ENCODE measurements around the gene NFATC1.
A peak's percentile ranks its signal among the peaks of the same experiment; 100 is the strongest.
"Not testable (repeated sequence)": the region's sequence is repeated elsewhere in the genome, so short reads cannot be mapped to it uniquely, and the experiment has no call there.

The NFATC1 gene

DNA sequence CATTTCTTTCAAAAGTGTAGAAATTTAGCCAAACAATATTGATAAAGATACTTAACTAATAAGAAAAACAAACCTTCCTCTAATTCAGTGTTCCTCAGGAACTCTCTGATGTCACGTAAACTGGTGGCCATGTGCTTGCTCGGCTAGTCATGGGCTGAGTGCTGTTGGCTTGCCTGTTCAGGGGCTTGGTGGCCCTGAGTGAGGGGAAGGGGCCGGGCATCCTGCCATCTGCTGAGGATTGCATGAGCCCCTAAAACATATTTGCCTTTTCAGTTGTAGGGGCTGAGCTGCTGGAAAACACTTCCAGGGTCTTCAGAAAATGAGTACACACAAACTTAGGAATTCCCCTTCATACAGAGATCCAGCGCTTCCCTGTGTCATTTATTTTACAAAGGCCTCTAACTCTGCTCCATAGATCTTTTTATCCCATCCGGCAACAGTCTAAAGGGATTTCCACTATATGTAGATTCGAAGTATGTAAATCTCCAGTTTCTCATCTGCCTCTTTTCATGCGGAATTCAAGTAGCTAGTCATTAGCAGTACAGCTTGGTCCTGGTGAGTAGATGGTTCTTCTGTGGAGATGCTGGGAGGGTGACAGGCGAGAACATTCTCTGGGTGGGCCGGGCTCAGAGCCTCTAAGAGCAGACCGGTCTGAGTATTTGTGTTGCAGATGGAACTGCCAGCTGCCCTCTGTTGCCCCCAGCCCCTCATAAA, 20.1 kb upstream of the NFATC1 start:
- no peak for DNase-seq

DNA sequence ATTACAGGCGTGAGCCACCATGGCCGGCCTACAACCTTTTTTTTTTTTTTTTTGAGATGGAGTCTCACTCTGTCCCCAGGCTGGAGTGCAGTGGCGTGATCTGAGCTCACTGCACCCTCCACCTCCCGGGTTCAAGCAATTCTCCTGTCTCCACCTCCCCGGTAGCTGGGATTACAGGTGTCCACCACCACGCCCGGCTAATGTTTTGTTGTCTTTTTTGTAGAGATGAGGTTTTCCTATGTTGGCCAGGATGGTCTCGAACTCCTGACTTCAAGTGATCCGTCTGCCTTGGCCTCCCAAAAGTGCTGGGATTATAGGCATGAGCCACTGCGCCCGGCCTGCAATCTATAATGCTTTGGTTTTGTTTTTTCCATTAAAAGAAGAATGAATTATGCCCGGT, 19.1 kb upstream of the NFATC1 start:
- not testable (repeated sequence) for DNase-seq

DNA sequence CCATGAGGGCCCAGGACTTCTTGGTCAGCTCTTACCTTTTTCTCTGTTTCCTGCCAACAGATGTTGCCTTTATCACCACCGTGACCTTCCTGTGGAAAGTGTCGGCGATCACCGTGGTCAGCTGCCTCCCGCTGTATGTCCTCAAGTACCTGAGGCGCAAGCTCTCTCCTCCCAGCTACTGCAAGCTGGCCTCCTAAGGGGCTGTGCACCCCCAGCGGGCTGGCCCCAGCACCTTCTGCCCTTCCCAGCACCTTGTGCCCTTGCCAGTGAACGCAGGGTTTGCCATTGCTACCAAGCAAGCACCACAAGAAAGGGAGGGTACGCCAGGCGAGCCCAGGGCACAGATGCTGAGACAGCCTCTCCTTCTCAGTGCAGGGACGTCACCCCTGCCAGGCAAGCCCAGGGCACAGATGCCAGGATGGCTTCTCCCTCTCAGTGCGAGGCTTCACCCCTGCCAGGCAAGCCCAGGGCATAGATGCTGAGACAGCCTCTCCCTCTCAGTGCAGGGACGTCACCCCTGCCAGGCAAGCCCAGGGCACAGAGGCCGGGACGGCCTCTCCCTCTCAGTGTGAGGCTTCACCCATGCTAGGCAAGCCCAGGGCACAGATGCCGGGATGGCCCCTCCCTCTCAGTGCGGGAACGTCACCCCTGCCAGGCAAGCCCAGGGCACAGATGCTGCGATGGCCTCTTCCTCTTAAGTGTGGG, 18.4 kb upstream of the NFATC1 start:
- no peak for DNase-seq

DNA sequence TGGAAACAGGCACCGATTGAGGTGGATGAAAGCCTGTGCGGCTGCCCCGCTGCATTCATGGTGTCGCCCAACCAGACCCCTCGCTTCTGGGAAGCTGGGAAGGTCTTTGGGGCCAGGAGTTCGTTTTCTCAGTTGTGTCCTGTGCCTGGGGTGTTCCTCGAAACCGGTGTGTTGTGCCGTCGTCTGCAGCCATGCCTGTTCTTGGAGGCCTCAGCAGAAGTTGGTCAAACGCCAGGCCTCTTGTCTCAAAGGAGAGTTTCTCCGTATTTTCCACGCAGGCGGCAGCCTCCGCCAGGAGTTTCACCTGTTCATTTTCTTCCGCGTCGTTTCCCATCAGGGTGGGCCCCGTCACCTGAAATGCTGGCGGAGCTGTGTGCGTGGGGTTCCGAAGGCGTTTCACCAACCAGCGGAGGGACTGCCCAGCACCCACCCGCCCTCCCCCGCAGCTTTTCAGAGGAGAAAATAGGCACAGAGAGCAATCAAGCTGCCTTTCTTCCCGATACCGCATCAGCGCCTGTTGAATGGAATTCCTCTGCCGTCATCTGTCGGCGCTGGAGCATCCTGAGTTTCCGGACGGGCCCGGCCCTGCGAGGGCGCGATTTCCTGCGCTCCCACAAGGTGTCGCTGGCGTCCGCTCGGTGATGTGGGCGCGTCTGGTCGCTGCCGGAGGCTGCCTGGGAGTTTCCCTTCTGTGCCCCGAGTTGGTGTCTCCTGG, 17.0 kb upstream of the NFATC1 start:
- DNase-seq, result peak; percentile 70

DNA sequence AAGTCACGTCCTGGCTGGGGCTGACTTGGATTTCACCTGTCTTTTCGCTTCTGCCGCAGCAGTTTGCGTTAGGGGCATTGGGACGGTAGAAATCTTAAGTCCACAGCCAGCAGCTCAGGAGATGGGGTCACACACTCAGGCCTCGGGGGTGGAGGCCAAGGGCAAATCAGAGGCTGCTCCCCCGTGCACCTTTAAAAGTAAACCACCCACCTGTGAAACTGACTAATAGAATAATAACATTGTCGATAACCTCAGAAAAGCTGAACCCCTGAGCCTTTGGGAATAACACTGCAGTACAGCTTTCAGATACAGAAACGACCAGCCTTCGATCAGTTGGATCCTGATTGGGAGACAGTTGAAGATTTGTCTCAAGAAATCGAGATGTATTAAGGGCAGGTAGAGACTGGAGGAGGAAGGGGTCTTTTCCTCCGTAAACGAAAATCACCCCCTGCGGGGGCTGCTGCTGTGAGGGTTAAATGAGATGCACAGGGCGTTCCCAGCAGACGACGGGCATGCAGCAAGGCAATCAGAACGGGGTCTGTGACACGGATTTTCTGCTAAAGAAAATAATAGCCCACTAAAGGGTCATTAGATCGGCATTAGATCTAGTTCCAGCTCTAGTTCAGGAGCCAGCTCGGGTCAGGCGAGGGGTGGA, 16.4 kb upstream of the NFATC1 start:
- DNase-seq, result no peak

DNA sequence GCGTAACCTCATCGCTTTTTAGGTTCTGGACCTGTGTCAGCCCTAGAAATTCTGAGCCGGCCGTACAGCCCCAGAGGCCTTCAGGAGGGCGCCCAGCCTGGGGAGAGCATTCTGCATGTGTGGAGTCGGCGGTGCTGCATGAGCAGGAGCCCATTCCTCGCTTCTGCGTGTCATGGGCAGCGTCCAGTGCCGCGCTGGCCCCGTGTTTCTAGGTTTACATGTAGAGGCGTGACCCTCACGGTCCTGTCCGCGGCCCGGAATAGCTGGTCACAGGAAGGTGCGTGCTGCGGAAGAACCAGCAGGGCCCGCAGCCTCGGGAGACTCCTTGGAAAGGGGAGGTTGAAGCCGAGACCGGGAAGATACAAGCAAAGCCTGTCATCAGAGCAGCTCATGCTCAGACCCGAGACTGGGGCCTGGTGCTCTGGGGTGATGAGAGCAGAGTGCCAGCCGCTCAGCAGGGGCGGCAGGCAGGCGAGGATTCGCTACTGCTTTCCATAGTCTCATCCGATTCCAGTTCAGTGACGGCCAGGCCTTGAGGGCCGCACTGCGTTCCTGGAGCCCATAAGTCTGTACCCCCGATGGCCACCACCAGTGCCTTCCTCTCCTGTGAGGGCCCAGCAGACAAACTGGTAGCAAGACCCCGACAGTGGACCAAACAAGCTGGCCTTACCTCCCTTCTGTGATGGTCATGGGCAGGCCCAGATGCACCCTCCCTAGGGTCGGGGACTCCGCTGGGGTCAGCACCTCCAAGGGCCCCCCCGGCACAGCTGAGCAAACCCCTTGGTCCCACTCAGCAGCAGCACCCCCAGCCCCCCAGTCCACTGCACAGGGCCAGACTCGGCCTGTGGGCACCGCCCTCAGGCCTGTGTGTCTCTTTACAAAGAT, 15.6 kb upstream of the NFATC1 start:
- DNase-seq, result no peak

DNA sequence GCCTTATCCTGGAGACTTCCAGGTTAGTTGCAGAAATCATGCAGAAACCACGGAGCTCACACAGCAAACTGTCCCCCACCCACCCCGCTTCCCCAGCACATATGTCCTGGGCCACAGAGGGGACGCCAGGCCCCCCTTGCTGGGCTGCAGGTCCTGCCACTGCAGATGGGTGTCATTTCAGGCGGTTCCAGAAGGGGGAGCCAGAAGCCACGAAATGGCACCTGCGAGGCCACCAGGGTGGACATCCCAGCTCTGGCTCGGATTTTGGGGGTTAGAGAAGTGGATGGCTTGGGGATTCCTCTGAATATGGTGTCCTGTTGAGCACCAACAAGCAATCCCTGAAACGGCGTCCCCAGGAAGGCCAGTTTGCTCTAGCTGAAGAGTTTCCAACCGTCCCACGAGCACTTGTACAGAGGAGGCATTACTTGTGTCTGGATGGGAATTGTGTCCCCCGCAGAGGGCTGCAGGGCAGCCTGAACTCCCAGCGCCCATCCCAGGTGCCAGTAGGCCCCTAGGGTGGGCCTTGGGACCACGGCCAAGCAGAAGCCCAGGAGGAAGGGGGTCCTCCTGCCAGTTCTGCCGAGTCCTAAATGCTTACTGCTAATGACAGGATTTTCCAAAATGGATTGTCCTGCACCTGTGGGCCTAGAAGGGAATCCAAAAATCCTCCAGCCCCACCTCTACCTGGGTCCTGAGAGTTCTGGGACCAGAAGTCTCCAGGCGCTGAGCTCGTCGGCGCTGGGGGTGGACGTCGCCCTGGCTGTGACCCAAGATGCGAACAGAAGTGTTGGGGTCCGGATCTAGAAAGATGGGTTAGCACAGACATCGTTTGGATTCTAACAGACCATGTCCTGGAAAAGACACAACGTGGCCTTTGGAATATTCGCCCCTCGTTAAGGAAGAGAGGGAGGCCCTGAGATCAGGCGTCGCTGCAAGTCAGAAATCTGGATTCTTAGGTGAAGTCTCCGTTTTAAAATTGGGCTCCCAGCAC, 14.6 kb upstream of the NFATC1 start:
- peak; percentile 56 for DNase-seq

DNA sequence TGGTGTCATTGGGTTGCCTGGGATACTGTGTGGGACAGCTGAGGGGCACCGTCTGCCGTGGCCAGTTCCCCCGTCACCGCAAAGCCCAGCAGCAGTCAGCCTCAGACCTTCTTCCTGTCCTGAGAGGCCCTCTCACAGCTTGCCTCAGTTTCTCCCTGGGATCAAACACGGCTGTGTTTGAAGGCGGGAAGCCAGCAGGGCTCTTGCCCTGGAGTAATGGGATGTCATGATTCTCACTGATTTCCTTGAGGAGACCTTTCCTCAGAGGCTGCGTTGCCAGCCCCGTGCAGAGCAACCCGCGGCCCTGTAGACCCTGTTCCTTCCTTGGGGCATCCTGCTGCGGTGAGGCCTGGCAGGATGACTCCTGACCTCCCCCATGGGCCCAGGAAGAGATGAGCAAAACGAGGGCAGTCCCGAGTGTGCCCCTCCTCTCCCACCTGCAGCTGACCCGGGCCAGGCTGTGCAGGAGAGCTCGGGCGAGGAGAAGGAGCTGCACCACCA, 13.9 kb upstream of the NFATC1 start:
- no peak for DNase-seq

DNA sequence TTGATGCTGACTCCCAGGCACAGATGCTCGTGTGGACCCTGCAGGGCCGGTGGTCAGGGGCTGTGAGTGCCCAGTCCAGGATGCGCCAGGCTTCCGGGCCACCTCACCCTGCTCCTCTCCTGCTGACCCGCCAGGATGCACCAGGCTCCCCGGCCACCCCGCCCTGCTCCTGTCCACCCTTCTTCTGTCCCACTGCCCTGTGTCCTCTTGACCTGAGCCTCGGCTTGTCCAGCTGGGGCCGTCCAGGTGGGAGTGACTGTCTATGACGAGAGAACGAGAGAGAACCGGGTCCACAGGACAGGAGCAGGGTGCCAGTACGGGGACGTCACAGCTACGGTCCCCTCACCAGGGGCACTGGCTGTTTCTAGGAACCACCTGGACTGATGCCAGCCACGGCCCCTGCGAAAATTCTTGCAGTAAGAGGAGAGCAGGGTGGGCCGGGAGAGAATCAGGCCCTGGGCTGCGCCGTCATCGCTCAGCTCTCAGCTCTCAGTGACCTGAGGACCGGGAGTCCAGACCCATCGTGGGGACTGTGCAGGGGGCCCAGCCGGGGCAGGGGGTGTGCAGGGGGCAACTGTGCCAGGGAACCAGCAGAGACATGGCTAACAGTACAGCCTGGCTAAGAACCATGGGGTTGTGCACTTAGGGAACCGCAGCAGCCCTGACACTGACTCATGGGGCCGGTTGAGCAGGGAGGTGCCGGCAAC, 12.9 kb upstream of the NFATC1 start:
- no peak for DNase-seq

DNA sequence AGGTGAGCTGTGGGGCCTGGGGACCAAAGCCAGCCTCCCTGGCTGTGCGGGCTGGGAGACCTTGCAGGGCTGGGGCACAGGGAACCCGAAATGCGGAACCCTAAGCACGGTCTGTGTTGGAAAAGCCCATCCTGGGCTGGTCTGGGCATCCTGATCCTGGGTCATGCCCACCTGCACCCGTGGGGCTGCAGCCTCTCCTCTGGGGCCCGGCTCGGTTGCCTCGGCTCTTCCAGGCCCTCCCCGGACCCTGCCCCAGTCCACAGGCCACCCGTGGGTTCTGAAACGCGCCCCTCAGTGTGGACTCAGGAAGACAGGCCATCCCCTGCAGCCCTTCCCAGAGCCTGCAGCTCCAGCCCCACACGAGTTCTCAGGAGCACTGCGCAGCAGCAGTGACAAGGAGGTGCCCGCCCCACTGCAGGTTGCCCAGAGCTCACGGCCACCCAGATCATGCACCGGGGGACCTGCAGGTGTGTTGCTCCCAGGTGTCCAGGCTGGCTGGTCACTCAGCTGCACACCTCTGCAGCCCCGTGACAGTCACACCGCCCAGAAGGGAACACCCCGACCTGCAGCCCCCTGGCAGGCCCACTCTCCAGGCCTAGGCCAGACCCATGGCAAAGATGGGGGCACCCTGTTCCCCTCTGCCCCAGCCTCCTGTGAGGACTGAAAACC, 12.2 kb upstream of the NFATC1 start:
- no peak for DNase-seq

DNA sequence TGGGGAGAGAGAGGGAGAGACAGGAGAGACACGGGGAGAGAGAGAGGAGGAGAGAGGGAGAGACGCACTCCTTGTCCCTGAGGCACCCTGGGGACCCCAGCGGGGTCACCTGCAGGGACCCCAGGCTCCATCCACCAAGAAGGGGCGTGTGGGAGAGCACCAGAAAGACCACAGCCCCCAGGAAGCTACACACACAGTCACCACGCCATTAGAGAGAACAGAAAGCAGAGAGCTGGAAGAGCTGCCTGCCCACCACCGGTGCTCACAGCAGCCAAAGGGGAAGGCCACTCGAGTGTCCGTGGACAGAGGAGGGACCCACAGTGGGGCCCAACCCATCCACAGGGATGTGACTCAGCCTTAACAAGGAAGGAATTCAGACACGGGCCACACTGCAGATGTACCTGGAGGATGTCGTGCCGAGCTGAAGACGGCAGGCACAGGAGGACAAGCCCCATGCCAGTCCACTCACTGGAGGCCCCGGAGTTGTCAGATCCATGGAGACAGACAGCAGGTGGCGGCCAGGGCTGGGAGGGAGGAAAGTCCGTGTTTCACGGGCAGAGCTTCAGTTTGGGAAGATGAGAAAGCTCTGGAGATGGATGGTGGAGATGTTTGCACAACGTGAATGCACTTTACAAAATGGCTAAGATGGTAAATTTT, 11.5 kb upstream of the NFATC1 start:
- no peak for DNase-seq

DNA sequence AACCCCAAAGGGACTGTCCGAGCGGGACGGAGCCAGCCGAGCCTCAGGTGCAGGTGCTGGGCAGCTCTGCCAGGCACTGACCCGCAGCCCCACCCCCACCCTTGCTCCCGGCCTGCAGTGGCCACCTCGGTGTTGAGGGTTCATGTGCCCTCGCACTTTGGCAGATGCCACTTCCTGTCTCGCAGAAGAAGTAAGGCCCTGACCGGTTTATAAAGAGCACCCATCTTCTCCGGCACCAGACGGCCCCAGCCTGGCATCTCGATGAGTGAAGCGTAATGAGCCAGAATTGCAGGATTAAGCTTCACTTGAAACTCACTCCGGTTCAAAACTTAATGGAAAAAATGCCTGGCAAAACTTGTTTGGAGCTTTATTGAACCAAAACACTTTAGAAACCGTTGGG, 10.9 kb upstream of the NFATC1 start:
- no peak for DNase-seq

DNA sequence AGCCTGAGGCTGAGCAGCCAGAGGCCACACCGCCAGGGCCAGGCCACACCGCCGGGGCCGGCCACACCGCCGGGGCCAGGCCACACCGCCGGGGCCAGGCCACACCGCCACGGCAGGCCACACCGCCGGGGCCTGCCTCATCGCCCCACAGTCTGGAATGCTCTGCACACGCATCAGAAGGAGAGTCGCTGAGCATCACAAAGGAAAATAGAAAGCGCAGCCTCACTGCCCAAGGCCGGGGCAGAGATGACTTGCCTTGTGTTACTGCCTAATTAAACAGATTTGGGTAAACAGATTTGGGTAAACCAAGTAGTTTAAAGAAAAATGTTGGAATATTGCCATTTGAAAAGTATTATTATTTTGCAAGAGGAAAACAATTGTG, 10.4 kb upstream of the NFATC1 start:
- no peak for DNase-seq

DNA sequence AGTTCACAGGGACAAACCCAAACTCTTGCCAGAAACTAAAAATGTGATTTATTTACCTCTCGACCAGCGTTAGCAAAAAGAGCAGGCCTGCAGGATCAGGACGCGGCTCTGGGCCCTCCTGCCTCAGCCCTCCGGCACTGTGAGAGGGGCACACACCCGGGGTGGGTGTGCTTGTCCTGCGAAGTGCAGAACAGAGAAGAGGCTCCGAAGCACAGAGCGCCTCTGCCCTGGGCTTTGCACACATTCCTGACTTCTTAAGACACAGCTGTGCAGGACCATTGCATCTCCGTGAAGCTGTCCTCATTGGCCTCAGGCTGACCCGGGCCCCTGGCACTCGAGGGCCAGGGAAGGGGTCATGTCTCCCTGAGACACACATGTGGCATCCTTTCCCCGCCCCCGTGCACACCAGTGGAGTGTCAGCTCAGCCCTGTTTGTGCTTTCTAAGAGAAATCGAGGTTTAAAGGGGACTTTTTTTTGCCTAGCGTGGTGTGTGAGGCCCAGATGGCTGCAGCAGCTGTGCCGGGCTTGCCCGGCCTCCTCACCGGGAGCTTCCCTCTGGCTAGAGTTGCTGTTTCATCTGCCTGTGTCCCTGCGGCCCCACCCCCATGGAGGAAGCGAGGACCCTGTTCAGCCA, 9.9 kb upstream of the NFATC1 start:
- no peak for DNase-seq

DNA sequence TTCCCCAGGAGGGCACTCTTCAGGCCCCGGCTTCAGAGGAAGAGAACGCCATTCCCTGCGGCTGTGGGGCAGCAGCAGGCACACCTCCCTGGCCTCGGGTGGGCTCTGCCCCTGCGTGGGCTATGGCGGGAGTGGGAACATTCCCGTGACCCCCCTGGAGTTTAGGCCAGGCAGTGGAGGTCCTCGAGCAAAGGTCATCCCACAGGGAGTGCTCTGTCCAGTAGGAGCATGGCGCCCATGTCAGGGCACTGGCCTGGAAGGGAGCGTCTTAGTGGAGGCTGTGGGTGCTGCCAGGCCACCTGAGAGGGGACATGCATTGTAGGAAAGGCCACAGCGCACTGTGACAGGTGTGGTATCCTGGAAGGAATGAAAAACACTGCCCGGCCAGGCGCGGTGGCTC, 9.2 kb upstream of the NFATC1 start:
- no peak for DNase-seq

DNA sequence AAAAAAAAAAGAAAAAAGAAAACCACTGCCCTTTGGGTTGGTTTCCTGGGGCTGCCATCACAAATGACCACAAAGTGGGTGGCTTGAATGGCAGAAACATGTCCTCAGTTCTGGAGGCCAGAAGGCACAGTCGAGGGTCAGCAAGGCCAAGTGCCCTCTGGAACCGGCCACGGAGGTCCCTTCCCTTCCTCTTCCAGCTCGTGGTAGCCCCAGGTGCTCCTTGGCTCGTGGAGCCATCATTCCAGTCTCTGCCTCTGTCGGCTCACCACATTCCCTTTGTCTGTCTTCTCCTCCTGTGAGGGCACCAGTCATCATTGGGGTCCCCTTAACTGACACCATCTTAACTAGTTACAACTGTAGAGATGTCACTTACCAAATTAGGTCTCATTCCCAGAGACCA, 8.5 kb upstream of the NFATC1 start:
- DNase-seq, result no peak

DNA sequence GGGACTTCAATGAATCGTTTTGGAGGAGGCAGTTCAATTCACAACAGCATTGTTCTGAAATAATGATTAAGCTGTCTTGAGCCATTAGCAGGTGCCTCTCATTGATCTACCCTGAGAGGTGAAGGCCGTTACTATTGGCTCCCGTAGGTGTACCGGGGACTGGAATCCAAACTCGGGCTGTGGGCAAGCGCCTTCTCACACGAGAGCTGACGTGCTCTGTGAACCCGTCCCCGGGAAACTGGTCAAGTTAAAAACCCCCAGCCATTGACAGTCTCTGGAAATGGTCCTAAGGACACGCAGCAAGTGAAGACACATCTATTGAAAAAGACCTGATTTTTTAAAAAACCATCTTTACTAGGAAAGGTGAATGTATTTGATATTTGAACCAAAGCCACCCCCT, 8.1 kb upstream of the NFATC1 start:
- no peak for DNase-seq

DNA sequence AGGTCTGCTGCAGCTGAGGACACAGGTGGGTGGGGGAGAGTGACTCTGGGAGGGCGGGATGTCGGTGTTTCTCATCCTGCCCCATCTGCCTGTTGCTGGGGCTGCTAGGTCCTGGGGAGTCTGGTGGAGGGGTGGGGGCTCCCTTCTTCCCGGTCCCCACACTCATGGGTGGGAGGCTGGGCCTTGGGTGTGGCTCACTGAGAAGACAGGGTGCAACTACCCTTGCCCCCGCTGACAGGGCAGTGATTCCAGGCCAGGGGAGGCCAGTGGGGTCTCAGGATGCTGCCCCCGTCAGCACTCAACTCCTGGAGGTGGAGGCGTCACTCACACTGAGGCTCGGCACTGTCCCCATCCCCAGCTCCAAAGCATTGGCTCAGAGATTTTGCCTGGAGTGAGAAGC, 7.7 kb upstream of the NFATC1 start:
- no peak for DNase-seq

DNA sequence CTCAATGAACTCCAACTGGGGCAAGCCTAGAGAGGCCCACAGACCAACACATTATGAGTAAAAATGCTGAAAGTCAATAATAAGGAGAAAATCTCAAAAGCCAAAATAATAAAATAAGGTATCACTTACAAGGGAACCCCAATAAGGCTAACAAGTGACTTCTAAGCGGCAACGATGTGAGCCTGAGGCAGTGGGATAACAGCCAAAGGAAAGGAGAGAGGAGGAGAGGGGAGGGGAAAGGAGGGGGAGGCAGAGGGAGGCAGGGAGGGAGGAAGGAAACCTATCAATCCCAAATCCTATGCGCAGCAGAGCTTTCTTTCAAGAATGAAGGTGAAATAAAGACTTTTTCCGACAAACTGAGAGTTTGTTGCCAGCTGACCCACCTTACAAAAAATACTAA, 6.0 kb upstream of the NFATC1 start:
- no peak for DNase-seq

All from fibroblast of skin of scalp (primary cell).